ENCODE results near the gene GPBP1. TPM values are rescaled to one million over a fixed set of nuclear protein-coding genes. Genes with fewer than 3 reads are reported as not detected.

The GPBP1 gene
- total and polyA plus RNA-seq, 9 of the 15 experiments (the other 6 are each of a cell fraction or from before 2014, with no cell fraction given), result 31.0 to 109 (median 68.4) TPM

DNA sequence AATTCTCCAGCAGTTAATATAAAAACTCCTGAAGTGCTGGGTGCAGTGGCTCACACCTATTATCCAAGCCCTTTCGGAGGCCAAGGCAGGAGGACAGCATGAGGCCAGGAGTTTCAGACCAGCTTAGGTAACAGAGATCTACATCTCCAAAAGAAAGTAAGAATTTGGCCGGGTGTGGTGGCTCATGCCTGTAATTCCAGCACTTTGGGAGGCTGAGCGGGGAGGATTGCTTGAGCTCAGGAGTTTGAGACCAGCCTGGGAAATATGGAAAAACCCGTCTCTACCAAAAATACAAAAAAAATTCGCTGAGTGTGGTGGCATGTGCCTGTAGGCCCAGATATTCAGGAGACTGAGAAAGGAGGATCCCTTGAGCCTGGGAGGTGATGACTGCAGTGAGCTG is 6.7 kb upstream of the GPBP1 start:
- ChIA-PET POLR2A (no interaction called here), CTCF (ENCODE audit: low intra/inter-chr PET ratio) (no interaction called here)
- 77% methylated on average over 5 of the region's 5 CpGs for WGBS (ENCODE audit: insufficient coverage, low coverage, missing lambda C conversion rate)
- Histone ChIP-seq H3K9ac (ENCODE audit: insufficient read depth in 1 of 2, low read depth in 2 of 2, low read length in 2 of 2) (no peak overlapping the region), H3K9me1 (ENCODE audit: control insufficient read depth, insufficient read depth, low read length) (no peaks in the 10 kb centered on the region), H3K27me3 (ENCODE audit: control insufficient read depth in 2 of 2, insufficient read depth in 2 of 2, low read length in 2 of 2) (no peaks in the 10 kb centered on the region), H3K4me2 (ENCODE audit: insufficient read depth, low read length) (no peak overlapping the region), H3K27ac (ENCODE audit: extremely low read depth, low read depth, low read length) (no peak overlapping the region), H3K4me1 (replicated peaks in 1 of 2; ENCODE audit: control insufficient read depth in 2 of 2, insufficient read depth in 2 of 2, low read length in 2 of 2) (peaks cover 0 to 17% of the 10 kb centered on the region in 2 experiments; a peak in 3 of 5 replicates), H4K20me1 (replicated peaks; ENCODE audit: control insufficient read depth, insufficient read depth, low read length) (no peaks in the 10 kb centered on the region), H3K79me2 (ENCODE audit: control insufficient read depth, insufficient read depth, low read length) (no peaks in the 10 kb centered on the region), H3K36me3 (ENCODE audit: control insufficient read depth, insufficient read depth, low read length) (no peaks in the 10 kb centered on the region), H3K4me3 (no peak overlapping the region), H2AFZ (ENCODE audit: low read depth, low read length) (no peak overlapping the region), H3K9me3 (replicated peaks; ENCODE audit: control insufficient read depth, insufficient read depth, low read depth, low read length) (no peaks in the 10 kb centered on the region)
- in situ Hi-C loops (cut with MboI) (no loop called here), intact Hi-C loops (cut with micrococcal nuclease) (no loop called here)
- FAIRE-seq, result no peak
- no peak for DNase-seq (ENCODE audit: extremely low read depth in 1 of 4, low spot score in 3 of 4)
- TF ChIP-seq, protein P1, sequence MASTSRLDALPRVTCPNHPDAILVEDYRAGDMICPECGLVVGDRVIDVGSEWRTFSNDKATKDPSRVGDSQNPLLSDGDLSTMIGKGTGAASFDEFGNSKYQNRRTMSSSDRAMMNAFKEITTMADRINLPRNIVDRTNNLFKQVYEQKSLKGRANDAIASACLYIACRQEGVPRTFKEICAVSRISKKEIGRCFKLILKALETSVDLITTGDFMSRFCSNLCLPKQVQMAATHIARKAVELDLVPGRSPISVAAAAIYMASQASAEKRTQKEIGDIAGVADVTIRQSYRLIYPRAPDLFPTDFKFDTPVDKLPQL (IDR thresholded peaks at IDR 0.05; ENCODE audit: extremely low read depth, insufficient read length), result no peak
- TF ChIP-seq, protein P2, sequence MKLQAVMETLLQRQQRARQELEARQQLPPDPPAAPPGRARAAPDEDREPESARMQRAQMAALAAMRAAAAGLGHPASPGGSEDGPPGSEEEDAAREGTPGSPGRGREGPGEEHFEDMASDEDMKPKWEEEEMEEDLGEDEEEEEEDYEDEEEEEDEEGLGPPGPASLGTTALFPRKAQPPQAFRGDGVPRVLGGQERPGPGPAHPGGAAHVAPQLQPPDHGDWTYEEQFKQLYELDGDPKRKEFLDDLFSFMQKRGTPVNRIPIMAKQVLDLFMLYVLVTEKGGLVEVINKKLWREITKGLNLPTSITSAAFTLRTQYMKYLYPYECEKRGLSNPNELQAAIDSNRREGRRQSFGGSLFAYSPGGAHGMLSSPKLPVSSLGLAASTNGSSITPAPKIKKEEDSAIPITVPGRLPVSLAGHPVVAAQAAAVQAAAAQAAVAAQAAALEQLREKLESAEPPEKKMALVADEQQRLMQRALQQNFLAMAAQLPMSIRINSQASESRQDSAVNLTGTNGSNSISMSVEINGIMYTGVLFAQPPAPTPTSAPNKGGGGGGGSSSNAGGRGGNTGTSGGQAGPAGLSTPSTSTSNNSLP (IDR thresholded peaks at IDR 0.05; ENCODE audit: borderline replicate concordance, low read depth, low read length), result no peak
- TF ChIP-seq, protein P3, sequence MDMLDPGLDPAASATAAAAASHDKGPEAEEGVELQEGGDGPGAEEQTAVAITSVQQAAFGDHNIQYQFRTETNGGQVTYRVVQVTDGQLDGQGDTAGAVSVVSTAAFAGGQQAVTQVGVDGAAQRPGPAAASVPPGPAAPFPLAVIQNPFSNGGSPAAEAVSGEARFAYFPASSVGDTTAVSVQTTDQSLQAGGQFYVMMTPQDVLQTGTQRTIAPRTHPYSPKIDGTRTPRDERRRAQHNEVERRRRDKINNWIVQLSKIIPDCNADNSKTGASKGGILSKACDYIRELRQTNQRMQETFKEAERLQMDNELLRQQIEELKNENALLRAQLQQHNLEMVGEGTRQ (CRISPR knock-in tag; IDR thresholded peaks at IDR 0.05), result no peak
- TF ChIP-seq, protein P4, sequence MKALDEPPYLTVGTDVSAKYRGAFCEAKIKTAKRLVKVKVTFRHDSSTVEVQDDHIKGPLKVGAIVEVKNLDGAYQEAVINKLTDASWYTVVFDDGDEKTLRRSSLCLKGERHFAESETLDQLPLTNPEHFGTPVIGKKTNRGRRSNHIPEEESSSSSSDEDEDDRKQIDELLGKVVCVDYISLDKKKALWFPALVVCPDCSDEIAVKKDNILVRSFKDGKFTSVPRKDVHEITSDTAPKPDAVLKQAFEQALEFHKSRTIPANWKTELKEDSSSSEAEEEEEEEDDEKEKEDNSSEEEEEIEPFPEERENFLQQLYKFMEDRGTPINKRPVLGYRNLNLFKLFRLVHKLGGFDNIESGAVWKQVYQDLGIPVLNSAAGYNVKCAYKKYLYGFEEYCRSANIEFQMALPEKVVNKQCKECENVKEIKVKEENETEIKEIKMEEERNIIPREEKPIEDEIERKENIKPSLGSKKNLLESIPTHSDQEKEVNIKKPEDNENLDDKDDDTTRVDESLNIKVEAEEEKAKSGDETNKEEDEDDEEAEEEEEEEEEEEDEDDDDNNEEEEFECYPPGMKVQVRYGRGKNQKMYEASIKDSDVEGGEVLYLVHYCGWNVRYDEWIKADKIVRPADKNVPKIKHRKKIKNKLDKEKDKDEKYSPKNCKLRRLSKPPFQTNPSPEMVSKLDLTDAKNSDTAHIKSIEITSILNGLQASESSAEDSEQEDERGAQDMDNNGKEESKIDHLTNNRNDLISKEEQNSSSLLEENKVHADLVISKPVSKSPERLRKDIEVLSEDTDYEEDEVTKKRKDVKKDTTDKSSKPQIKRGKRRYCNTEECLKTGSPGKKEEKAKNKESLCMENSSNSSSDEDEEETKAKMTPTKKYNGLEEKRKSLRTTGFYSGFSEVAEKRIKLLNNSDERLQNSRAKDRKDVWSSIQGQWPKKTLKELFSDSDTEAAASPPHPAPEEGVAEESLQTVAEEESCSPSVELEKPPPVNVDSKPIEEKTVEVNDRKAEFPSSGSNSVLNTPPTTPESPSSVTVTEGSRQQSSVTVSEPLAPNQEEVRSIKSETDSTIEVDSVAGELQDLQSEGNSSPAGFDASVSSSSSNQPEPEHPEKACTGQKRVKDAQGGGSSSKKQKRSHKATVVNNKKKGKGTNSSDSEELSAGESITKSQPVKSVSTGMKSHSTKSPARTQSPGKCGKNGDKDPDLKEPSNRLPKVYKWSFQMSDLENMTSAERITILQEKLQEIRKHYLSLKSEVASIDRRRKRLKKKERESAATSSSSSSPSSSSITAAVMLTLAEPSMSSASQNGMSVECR (CRISPR knock-in tag; IDR thresholded peaks at IDR 0.05), result no peak
- TF ChIP-seq HEY1 (CRISPR knock-in tag; IDR thresholded peaks at IDR 0.05; ENCODE audit: borderline replicate concordance), result no peak
- TF ChIP-seq, protein P5, sequence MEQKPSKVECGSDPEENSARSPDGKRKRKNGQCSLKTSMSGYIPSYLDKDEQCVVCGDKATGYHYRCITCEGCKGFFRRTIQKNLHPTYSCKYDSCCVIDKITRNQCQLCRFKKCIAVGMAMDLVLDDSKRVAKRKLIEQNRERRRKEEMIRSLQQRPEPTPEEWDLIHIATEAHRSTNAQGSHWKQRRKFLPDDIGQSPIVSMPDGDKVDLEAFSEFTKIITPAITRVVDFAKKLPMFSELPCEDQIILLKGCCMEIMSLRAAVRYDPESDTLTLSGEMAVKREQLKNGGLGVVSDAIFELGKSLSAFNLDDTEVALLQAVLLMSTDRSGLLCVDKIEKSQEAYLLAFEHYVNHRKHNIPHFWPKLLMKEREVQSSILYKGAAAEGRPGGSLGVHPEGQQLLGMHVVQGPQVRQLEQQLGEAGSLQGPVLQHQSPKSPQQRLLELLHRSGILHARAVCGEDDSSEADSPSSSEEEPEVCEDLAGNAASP (IDR thresholded peaks at IDR 0.05), result no peak
- TF ChIP-seq, protein P6, sequence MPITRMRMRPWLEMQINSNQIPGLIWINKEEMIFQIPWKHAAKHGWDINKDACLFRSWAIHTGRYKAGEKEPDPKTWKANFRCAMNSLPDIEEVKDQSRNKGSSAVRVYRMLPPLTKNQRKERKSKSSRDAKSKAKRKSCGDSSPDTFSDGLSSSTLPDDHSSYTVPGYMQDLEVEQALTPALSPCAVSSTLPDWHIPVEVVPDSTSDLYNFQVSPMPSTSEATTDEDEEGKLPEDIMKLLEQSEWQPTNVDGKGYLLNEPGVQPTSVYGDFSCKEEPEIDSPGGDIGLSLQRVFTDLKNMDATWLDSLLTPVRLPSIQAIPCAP (CRISPR knock-in tag; IDR thresholded peaks at IDR 0.05; ENCODE audit: borderline replicate concordance), result no peak
- no peak for TF ChIP-seq CBX3 (IDR thresholded peaks at IDR 0.05; ENCODE audit: borderline replicate concordance in 1 of 2, low read length in 2 of 2)
- no peak for TF ChIP-seq TAL1 (IDR thresholded peaks at IDR 0.05)
- no peak for TF ChIP-seq ZBTB17 (CRISPR knock-in tag; IDR thresholded peaks at IDR 0.05)
- no peak for TF ChIP-seq LARP7 (IDR thresholded peaks at IDR 0.05)
- TF ChIP-seq PCBP2 (IDR thresholded peaks at IDR 0.05; ENCODE audit: low read depth, low read length, poor library complexity, severe bottlenecking), result no peak
- TF ChIP-seq RB1 (IDR thresholded peaks at IDR 0.05; ENCODE audit: low read depth), result no peak
- ATAC-seq, result no peak
- BruUV-seq (replicated peaks), result no TSS peak
